Central memory CD8-positive, alpha-beta T cell (primary cell): ENCODE data around the gene HHAT.
"Not testable (repeated sequence)": the region's sequence is repeated elsewhere in the genome, so short reads cannot be mapped to it uniquely, and the experiment has no call there.

Experiments
- ATAC-seq: fragments of 150-1000 bp; cut with Tn5 transposase; replicated peaks from 2 replicates; pipeline ENCODE4 v1.10.0; 2022; ENCODE audit warnings: mild to moderate bottlenecking, moderate FRiP score, moderate number of reproducible peaks; ENCODE audit not compliant: poor library complexity, severe bottlenecking; ENCODE audit errors: extremely low read depth
- DNase-seq, 2 donors: peaks; one replicate each; pipeline ENCODE4 v3.0.0; 2021; ENCODE audit warnings: low spot score in 2 of 2
- H3K27ac Mint-ChIP-seq: one replicate; pipeline ENCODE4 v1.8.0; 2022; ENCODE audit warnings: low read depth, mild to moderate bottlenecking, moderate library complexity, mixed read lengths
- H3K27me3 Mint-ChIP-seq: one replicate; pipeline ENCODE4 v1.8.0; 2022; ENCODE audit warnings: mixed read lengths
- H3K36me3 Mint-ChIP-seq: one replicate; pipeline ENCODE4 v1.8.0; 2022; ENCODE audit warnings: mild to moderate bottlenecking, moderate library complexity, mixed read lengths; ENCODE audit not compliant: insufficient read depth
- H3K4me1 Mint-ChIP-seq: one replicate; pipeline ENCODE4 v1.8.0; 2022; ENCODE audit warnings: mixed read lengths
- H3K4me3 Mint-ChIP-seq: one replicate; pipeline ENCODE4 v1.8.0; 2022; ENCODE audit warnings: mild to moderate bottlenecking, moderate library complexity, mixed read lengths
- H3K9me3 Mint-ChIP-seq: one replicate; pipeline ENCODE4 v1.8.0; 2022; ENCODE audit warnings: mixed read lengths

Gene HHAT

DNA sequence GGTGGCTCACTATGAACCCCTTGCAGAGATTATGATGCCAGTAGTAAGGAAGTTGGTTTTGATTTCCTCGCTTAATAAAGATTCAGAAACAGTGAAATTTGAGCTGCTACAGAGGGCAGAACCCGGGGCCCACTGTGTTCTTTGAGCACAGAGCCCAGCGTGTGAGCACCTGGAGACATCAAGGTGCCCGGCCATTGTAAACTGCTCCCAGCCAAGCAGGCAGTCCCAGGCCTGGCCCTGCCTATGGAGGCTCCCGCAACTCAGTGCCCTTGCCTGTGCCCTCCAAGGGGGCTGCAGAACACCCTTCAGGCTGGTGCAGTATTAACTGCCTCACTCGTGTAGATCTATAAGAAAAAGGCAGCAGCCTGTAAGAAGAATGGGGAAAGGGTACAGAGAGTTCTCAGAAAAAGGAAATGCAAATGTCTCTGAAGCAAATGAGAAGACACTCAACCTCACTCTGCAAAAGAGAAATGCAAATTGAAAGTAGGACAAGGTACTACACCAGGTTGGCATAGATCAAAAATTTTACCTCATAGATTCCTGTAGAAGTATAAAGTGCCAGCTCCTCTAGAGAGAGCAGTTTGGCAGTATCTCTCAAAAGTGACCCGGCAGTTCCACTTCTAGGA lies 323.7 kb downstream of the HHAT start:
- Mint-ChIP-seq H3K27me3 (no peaks in the 10 kb centered on the region), H3K4me3 (no peak overlapping the region), H3K27ac (no peak overlapping the region), H3K9me3 (no peaks in the 10 kb centered on the region), H3K4me1 (peaks cover 12% of the 10 kb centered on the region), H3K36me3 (peaks cover 1% of the 10 kb centered on the region)
- no peak for ATAC-seq
- DNase-seq = no peak

DNA sequence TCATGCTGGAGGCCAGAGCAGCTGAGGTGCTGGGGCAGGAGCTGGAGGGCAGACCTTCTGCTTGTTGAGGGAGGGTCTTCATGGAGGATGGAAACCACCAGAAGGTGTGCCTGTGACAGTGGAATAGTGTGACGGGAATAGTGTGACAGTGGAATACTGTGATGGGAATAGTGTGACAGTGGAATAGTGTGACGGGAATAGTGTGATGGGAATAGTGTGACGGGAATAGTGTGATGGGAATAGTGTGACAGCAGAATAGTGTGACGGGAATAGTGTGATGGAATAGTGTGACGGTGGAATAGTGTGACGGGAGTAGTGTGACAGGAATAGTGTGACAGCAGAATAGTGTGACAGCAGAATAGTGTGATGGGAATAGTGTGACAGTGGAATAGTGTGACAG lies 325.1 kb downstream of the HHAT start:
- H3K4me1 Mint-ChIP-seq = no peaks in the 10 kb centered on the region
- peaks cover 1% of the 10 kb centered on the region for H3K36me3 Mint-ChIP-seq
- H3K27ac Mint-ChIP-seq = no peak overlapping the region
- H3K4me3 Mint-ChIP-seq = no peak overlapping the region
- DNase-seq (no peak), ATAC-seq (no peak)
- no peaks in the 10 kb centered on the region for H3K9me3 Mint-ChIP-seq
- no peaks in the 10 kb centered on the region for H3K27me3 Mint-ChIP-seq

DNA sequence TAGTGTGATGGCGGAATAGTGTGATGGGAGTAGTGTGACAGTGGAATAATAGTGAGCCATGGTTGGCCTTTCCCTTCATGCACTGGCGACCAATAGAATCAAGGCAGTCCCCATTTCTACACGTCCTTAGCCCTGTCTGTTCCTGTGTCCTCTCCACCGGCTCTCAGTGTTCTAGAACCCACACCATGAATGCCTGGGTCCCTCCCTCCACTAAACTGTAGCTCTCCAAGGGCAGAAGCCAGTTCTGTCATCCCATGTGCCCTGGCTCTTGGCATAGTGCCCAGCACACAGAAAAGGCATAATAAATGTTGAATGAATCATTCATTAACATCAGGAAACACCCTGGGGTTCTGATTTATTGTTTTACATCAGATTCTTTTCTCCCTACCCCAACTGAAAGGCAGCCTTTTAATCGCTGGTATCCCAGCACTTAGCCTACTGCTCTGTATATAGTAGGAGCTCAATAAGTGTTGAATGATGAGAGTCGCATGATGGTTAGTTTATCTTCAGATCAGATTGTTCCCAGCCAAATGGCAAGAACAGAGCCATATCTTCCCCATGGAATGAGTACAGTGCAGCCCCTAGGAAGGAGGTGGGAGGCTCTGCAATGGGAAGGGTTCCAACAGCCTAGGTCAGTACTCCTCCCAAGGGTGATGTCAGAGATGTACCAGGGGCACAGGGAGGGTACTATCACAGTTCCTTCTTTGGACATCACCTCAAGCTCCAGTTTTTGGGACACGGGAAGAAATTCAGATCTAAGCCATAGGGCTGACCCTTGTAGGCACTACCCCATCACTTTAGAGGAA lies 325.7 kb downstream of the HHAT start:
- peaks cover 1% of the 10 kb centered on the region for H3K36me3 Mint-ChIP-seq
- DNase-seq (no peak), ATAC-seq (no peak)
- no peak overlapping the region for H3K27ac Mint-ChIP-seq
- no peaks in the 10 kb centered on the region for H3K9me3 Mint-ChIP-seq
- H3K4me1 Mint-ChIP-seq = no peaks in the 10 kb centered on the region
- H3K4me3 Mint-ChIP-seq = no peak overlapping the region
- H3K27me3 Mint-ChIP-seq = no peaks in the 10 kb centered on the region

DNA sequence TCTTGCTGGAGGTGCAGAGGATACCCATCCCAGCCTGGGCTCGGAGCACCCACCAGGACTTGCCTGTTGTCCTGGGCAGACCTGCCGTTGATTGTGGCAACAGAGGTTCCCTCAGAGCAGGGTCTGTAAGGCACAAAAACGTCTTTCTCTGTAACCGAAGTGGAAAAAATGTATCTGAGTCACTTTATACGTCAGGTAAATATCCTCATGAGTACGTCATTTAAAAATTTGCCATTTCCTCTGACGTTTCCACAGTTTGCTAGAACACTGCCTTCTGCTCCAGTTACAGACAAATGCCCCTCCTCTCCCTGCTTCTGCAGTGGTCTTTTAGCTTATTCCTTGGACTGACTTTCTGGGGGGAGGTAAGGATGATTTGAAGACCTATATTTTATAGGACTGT lies 326.8 kb downstream of the HHAT start:
- Mint-ChIP-seq H3K36me3 (peaks cover 1% of the 10 kb centered on the region), H3K27me3 (no peaks in the 10 kb centered on the region), H3K4me3 (no peak overlapping the region), H3K27ac (no peak overlapping the region), H3K9me3 (no peaks in the 10 kb centered on the region), H3K4me1 (no peaks in the 10 kb centered on the region)
- DNase-seq (no peak), ATAC-seq (no peak)

DNA sequence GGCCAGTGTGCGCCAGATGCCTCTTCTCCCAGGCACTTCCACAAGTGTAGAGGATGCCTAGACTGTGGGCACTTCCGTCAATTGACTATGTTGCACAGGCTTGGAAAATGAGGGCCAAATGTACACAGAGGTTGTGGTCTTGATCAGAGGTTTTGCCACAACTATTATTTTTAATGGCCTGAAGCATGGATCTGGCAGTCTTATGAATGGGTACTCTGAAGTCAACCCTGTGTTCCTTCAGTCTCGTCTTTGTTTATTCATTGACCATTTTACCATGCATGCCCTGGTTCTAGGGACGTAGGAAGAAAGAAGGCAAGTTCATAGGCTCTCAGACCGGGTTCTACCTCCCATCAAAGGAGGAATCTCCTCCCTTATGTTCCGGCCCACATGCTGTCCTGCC lies 329.1 kb downstream of the HHAT start:
- DNase-seq (no peak), ATAC-seq (no peak)
- Mint-ChIP-seq H3K9me3 (no peaks in the 10 kb centered on the region), H3K36me3 (peaks cover 1% of the 10 kb centered on the region), H3K4me3 (no peak overlapping the region), H3K27ac (no peak overlapping the region), H3K4me1 (no peaks in the 10 kb centered on the region), H3K27me3 (no peaks in the 10 kb centered on the region)

DNA sequence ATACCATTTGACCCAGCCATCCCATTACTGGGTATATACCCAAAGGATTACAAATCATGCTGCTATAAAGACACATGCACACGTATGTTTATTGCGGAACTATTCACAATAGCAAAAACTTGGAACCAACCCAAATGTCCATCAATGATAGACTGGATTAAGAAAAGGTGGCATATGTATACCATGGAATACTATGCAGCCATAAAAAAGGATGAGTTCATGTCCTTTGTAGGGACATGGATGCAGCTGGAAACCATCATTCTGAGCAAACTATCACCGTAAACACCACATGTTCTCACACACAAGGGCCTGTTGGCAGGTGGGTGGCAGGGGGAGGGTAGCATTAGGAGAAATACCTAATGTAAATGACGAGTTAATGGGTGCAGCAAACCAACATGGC lies 332.8 kb downstream of the HHAT start:
- not testable (repeated sequence) for H3K27ac Mint-ChIP-seq, H3K9me3 Mint-ChIP-seq, H3K36me3 Mint-ChIP-seq, H3K27me3 Mint-ChIP-seq, DNase-seq, H3K4me1 Mint-ChIP-seq, H3K4me3 Mint-ChIP-seq, ATAC-seq

DNA sequence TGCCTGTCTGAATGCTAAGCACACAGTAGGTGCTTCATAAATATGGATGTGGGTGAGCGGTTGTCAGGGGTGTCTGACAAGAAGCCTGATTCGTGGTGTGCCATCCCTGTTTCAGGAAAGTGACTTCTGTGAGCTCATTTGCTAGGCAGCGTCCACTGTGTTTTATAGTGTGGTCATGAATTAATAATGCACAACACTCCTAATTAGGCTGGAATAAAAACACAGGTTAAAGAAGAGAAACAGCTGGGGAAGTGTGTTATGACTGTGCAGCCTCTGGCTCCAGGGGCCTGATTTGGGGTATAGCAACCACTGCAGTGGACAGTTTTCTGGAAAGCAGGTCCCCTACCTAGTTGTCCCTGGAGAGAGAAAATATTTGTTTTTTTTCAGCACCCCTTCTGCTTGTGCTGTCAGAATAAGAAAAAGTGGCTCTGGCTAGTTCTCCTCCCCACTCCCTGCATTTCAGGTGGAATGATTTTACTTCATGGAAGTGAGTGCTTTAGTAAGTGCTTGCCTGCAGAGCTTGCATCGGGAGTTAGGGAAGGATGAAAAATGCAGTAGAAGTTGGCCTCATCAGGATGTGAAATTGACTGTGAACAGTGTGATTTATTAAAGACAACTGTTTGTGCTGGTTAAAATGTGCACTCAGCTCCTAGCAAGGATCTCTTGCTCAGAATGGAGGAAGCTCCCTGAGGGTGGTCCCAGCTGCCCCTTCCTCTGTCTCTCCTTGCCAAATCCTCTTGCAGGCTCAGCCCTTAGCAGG lies 333.8 kb downstream of the HHAT start:
- ATAC-seq (no peak), DNase-seq (no peak)
- H3K4me1 Mint-ChIP-seq = no peaks in the 10 kb centered on the region
- H3K4me3 Mint-ChIP-seq = no peak overlapping the region
- no peaks in the 10 kb centered on the region for H3K9me3 Mint-ChIP-seq
- H3K27ac Mint-ChIP-seq = no peak overlapping the region
- H3K36me3 Mint-ChIP-seq = peaks cover 3% of the 10 kb centered on the region
- H3K27me3 Mint-ChIP-seq = no peaks in the 10 kb centered on the region

DNA sequence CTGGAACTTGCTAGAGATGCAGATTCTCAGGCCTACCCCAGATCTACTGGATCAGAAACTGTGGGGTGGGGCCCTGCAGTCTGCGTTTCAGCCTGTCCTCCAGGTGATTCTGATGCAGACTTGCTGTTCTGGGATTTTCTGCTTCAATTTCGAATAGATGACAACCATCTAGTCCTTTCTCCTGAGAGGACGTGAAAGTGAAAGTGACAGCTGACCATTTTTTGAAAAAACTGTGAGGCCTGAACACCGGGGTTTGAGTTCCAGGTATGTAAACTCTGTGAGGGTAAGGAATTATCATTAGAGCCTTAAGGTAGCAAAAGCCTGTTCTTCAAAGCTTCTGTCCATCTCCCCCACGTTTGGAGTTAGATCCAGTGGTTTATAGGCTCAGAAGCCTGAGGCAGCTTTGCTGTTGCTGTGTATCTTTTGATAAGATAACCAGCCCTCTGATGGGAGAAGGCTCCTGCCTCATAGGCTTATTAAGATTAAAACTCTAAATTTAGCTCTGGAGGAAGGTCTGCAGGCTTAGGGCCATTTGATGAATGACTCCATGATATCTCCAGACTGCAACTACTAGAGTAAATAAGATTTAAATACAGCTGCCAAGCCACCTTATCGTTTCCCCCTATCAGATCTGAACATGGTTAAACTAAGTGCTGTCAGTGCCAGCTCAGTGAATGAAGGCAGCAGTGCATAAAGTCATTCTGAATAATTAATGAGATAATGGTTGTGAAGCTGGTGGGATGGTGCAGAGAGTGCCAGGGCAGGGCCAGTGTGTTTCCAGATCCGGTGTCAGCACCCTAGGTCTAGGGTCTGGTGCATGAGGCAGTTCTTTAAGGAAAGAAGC lies 335.2 kb downstream of the HHAT start:
- Mint-ChIP-seq H3K4me1 (no peaks in the 10 kb centered on the region), H3K4me3 (no peak overlapping the region), H3K27me3 (no peaks in the 10 kb centered on the region), H3K36me3 (peaks cover 3% of the 10 kb centered on the region), H3K27ac (no peak overlapping the region), H3K9me3 (no peaks in the 10 kb centered on the region)
- no peak for DNase-seq
- no peak for ATAC-seq

DNA sequence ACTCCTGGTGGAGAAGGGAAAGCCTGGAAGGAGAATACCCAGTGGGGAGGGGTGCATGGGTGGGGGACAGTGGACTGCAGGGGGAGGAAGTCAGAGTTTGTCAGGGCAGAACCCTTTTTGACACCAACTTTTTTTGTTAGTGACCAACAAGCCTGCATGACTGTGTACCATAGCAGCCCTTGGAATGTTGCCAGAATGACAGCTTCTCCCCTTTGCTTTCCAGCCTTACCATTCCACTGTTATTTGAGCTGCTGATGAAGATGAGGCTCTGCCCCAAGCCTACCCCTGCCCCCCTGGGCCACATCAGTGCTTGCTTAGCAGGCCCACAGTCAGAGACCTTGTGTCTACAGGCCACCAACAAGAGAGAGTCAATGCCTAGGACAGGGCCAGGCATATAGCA lies 341.2 kb downstream of the HHAT start:
- H3K36me3 Mint-ChIP-seq = no peaks in the 10 kb centered on the region
- no peaks in the 10 kb centered on the region for H3K27me3 Mint-ChIP-seq
- no peak overlapping the region for H3K27ac Mint-ChIP-seq
- DNase-seq (no peak), ATAC-seq (no peak)
- H3K4me3 Mint-ChIP-seq = no peak overlapping the region
- no peaks in the 10 kb centered on the region for H3K4me1 Mint-ChIP-seq
- H3K9me3 Mint-ChIP-seq = no peaks in the 10 kb centered on the region

DNA sequence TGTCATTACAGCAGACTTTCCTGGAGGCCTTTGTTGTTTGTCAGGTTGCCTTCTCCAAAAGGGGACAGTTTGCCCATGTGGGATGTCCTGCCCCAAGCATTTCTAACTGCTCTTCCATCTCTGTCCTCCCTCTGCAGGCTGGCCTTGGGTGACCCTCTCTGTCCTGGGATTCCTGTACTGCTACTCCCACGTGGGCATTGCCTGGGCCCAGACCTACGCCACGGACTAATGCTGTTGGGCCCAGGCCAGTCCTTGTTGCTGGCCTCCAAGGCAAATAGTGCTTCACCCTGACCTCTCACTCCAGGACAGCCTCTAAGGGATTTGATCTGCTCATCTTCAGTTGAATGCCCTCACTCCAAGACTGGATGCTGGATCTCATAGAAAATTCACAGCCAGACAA lies 345.4 kb downstream of the HHAT start:
- Mint-ChIP-seq H3K9me3 (no peaks in the 10 kb centered on the region), H3K27ac (no peak overlapping the region), H3K36me3 (peaks cover 3% of the 10 kb centered on the region), H3K4me3 (no peak overlapping the region), H3K27me3 (no peaks in the 10 kb centered on the region), H3K4me1 (no peaks in the 10 kb centered on the region)
- no peak for DNase-seq
- ATAC-seq = no peak

DNA sequence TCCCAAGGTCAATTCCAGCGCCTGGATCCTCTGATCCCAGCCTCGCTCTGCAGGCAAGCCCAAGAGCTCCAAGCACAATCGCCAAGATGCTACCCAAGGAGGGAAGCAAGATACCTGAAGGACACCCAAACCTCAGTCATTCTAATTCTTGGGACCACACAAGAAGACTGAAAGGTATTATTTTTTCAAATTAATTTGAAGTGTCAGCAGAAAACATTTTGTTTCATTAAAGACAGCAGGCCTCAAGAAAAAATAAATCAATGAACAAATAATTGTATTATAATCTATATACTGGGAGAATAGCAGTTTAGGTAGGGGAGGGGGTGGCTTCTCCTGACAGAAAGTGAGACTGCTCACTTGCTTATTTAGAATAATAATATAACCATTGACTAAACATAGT lies 347.8 kb downstream of the HHAT start:
- H3K9me3 Mint-ChIP-seq = no peaks in the 10 kb centered on the region
- no peaks in the 10 kb centered on the region for H3K4me1 Mint-ChIP-seq
- no peak overlapping the region for H3K4me3 Mint-ChIP-seq
- no peak overlapping the region for H3K27ac Mint-ChIP-seq
- H3K36me3 Mint-ChIP-seq = peaks cover 4% of the 10 kb centered on the region
- DNase-seq = no peak
- no peaks in the 10 kb centered on the region for H3K27me3 Mint-ChIP-seq
- ATAC-seq = no peak

DNA sequence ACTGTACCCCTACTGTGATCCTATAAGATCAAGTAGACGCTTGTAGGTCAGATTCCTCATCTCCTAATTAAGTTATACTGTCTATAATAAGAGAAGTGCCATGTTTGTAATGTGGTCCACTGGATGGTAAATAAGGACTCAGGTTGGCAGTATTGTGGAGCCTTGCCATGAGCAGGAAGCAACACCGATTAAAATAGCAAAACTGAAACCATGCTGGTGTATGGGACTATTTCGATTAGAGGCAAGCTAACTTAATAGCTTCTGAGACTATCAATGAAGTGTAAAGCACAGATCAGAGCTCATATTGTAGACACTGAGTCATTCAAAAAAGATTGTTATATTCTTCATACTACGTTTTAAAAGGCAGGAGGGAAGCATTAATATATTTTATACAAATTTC lies 348.8 kb downstream of the HHAT start:
- H3K27me3 Mint-ChIP-seq = no peaks in the 10 kb centered on the region
- no peaks in the 10 kb centered on the region for H3K4me1 Mint-ChIP-seq
- H3K27ac Mint-ChIP-seq = no peak overlapping the region
- H3K36me3 Mint-ChIP-seq = peaks cover 4% of the 10 kb centered on the region
- H3K9me3 Mint-ChIP-seq = no peaks in the 10 kb centered on the region
- no peak for ATAC-seq
- no peak for DNase-seq
- H3K4me3 Mint-ChIP-seq = no peak overlapping the region
